K562 (cell line): ENCODE data around the gene SLC30A7. TPM values are rescaled to one million over a fixed set of nuclear protein-coding genes. Genes with fewer than 3 reads are reported as not detected.

Experiments
- ATAC-seq: fragments of 200-7000 bp; cut with Tn5 transposase; 3 replicates; pipeline ENCODE4 v1.9.1; 2020; ENCODE audit warnings: moderate library complexity
- BruUV-seq: library from RNA; stranded (reverse); fragments of 400-500 nt; replicated peaks from 2 replicates; lab custom pipeline; 2021; lab: Mats Ljungman, UMichigan
- CTCF ChIA-PET: fragments of 300-600 bp; formaldehyde crosslinking; extraction: SDS; loops from one replicate; lab custom pipeline; 2021; ENCODE audit warnings: low intra/inter-chr PET ratio; lab: Yijun Ruan, JAX
- POLR2A ChIA-PET: fragments of 300-600, 350-650 bp; sonication (Branson Sonifier 250); formaldehyde crosslinking; extraction: SDS; loops from one replicate; lab custom pipeline; 2021; ENCODE audit warnings: antibody characterized with exemption, inconsistent platforms; lab: Yijun Ruan, JAX
- DNase-seq, 4 experiments: peaks; one replicate each; pipeline versions ENCODE4 v3.0.0 to v3.0.0-alpha.2; 2011 to 2018; ENCODE audit warnings: low spot score in 3 of 4, mixed read lengths in 3 of 4; ENCODE audit errors: extremely low read depth in 1 of 4
- FAIRE-seq: peaks from 2 replicates; lab custom pipeline; 2011; peaks lifted over from hg19 to GRCh38; lab: Jason Lieb, UNC
- H2AFZ ChIP-seq: 2 replicates; pipeline ENCODE4 v1.6.0; 2011; ENCODE audit warnings: low read depth, low read length, control low read depth, inconsistent platforms
- H3K27ac ChIP-seq: fragments of 200-600 bp; 3 replicates; pipeline ENCODE4 v1.8.0; 2011; ENCODE audit warnings: low read depth, mild to moderate bottlenecking, control low read depth, inconsistent platforms, low read length, moderate library complexity, mixed read lengths; ENCODE audit errors: extremely low read depth
- H3K27me3 ChIP-seq, 2 experiments: fragments of 300-600 bp in 1 of 2; 2 replicates in 1 of 2; 3 replicates in 1 of 2; pipeline versions ENCODE4 v1.6.0 to v1.8.0; 2011; ENCODE audit warnings: inconsistent platforms in 2 of 2, low read length in 2 of 2, mild to moderate bottlenecking in 1 of 2, mixed read lengths in 1 of 2, moderate library complexity in 1 of 2; ENCODE audit not compliant: control insufficient read depth in 2 of 2, insufficient read depth in 2 of 2
- H3K36me3 ChIP-seq: fragments of 300-600 bp; 3 replicates; pipeline ENCODE4 v1.8.0; 2011; ENCODE audit warnings: mild to moderate bottlenecking, low read length, inconsistent platforms; ENCODE audit not compliant: control insufficient read depth, insufficient read depth
- H3K4me1 ChIP-seq, 2 experiments: fragments of 200-600 bp in 1 of 2; replicated peaks in 1 of 2; 2 replicates in 1 of 2; 3 replicates in 1 of 2; pipeline versions ENCODE4 v1.5.1 to v1.8.0; 2011; ENCODE audit warnings: inconsistent platforms in 2 of 2, low read length in 2 of 2, mild to moderate bottlenecking in 1 of 2, mixed read lengths in 1 of 2, moderate library complexity in 1 of 2; ENCODE audit not compliant: control insufficient read depth in 2 of 2, insufficient read depth in 2 of 2
- H3K4me2 ChIP-seq: 2 replicates; pipeline ENCODE4 v1.6.1; 2011; ENCODE audit warnings: low read length, control low read depth, inconsistent platforms, mixed read lengths; ENCODE audit not compliant: insufficient read depth
- H3K4me3 ChIP-seq: fragments of 200-600 bp; sonication (generic), shearing (Covaris generic); 2 replicates; pipeline ENCODE4 v1.5.1; 2016; ENCODE audit warnings: control low read depth, inconsistent platforms
- H3K79me2 ChIP-seq: fragments of 200-600 bp; 3 replicates; pipeline ENCODE4 v1.8.0; 2011; ENCODE audit warnings: low read length, inconsistent platforms; ENCODE audit not compliant: control insufficient read depth, insufficient read depth
- H3K9ac ChIP-seq, 2 experiments: 2 replicates each; pipeline versions ENCODE4 v1.6.0 to v1.6.1; 2011; ENCODE audit warnings: low read depth in 2 of 2, low read length in 2 of 2, control low read depth in 1 of 2, inconsistent platforms in 1 of 2, mild to moderate bottlenecking in 1 of 2, mixed read lengths in 1 of 2; ENCODE audit not compliant: insufficient read depth in 1 of 2
- H3K9me1 ChIP-seq: one replicate; pipeline ENCODE4 v1.6.0; 2011; ENCODE audit warnings: inconsistent platforms, mild to moderate bottlenecking, low read length, moderate library complexity; ENCODE audit not compliant: control insufficient read depth, insufficient read depth
- H3K9me3 ChIP-seq: replicated peaks from 2 replicates; pipeline ENCODE4 v1.5.1; 2011; ENCODE audit warnings: low read depth, low read length, inconsistent platforms; ENCODE audit not compliant: control insufficient read depth, insufficient read depth
- H4K20me1 ChIP-seq: replicated peaks from 2 replicates; pipeline ENCODE4 v1.6.1; 2011; ENCODE audit warnings: low read length, inconsistent platforms, mixed read lengths; ENCODE audit not compliant: control insufficient read depth, insufficient read depth
- ARHGAP35 ChIP-seq: fragments of 450-650 bp; IDR thresholded peaks from 2 replicates; pipeline ENCODE4 v1.6.1; 2018; ENCODE audit not compliant: partially characterized antibody
- ARID3A ChIP-seq: IDR thresholded peaks from 2 replicates; pipeline ENCODE4 v1.6.1; 2012; ENCODE audit warnings: low read depth, low read length, improper control_type of control experiment, borderline replicate concordance
- CBFB ChIP-seq: sonication (generic); formaldehyde crosslinking; IDR thresholded peaks from 2 replicates; pipeline ENCODE4 v1.4.0; 2020; ENCODE audit warnings: mild to moderate bottlenecking, missing genetic modification reagents
- ELF1 ChIP-seq: fragments of 200-800 bp; sonication (Bioruptor generic); IDR thresholded peaks from 2 replicates; pipeline ENCODE4 v1.6.1; 2016; ENCODE audit warnings: missing genetic modification characterization, missing compliant biosample characterization
- HNRNPL ChIP-seq: fragments of 200-400 bp; formaldehyde crosslinking; IDR thresholded peaks from 2 replicates; pipeline ENCODE4 v1.6.1; 2017; ENCODE audit warnings: low read depth, mild to moderate bottlenecking, low read length
- JUN ChIP-seq, 2 experiments: sonication (generic) in 1 of 2; formaldehyde crosslinking in 1 of 2; IDR thresholded peaks; 2 replicates each; pipeline versions ENCODE4 v1.6.1 to v1.8.0; 2012 to 2022; ENCODE audit warnings: borderline replicate concordance in 2 of 2, mild to moderate bottlenecking in 2 of 2, improper control_type of control experiment in 1 of 2, low read depth in 1 of 2, low read length in 1 of 2, missing genetic modification reagents in 1 of 2
- NBN ChIP-seq: fragments of 450-650 bp; IDR thresholded peaks from 2 replicates; pipeline ENCODE4 v1.6.1; 2016; ENCODE audit warnings: low read depth, mild to moderate bottlenecking
- RBM17 ChIP-seq: fragments of 200-400 bp; formaldehyde crosslinking; IDR thresholded peaks from 2 replicates; pipeline ENCODE4 v1.6.1; 2017; ENCODE audit warnings: low read depth, mild to moderate bottlenecking, low read length, borderline replicate concordance
- STAT5A ChIP-seq: IDR thresholded peaks from 2 replicates; pipeline ENCODE4 v1.6.1; 2012; ENCODE audit warnings: low read length, inconsistent platforms, borderline replicate concordance
- TAF7 ChIP-seq: fragments of 450-650 bp; IDR thresholded peaks from 2 replicates; pipeline ENCODE4 v1.6.1; 2016; ENCODE audit warnings: missing genetic modification characterization, missing compliant biosample characterization
- ZNF76 ChIP-seq: fragments of 250-450 bp; sonication (Bioruptor Pico); IDR thresholded peaks from 2 replicates; pipeline ENCODE4 v1.4.0; 2020; ENCODE audit warnings: mild to moderate bottlenecking, moderate library complexity, borderline replicate concordance
- WGBS: fragments of 100-300 bp; shearing (Covaris generic); methylation state at CpG from one replicate; pipeline ENCODE4 v1.1.6; 2016; ENCODE audit warnings: low coverage, mixed read lengths; ENCODE audit not compliant: insufficient coverage; ENCODE audit errors: missing lambda C conversion rate; 5-methylcytosine and 5-hydroxymethylcytosine counted together
- in situ Hi-C: fragments of 300-500 bp; cut with MboI; formaldehyde crosslinking; loops from 4 replicates; pipeline ENCODE4 v1.15.0; 2018; ENCODE audit warnings: inconsistent platforms, mixed read lengths
- intact Hi-C: fragments of 100-400 bp; cut with micrococcal nuclease; formaldehyde crosslinking; loops from 2 replicates; pipeline ENCODE4 v1.14.2; 2022
- polyA plus RNA-seq, 8 experiments: library from polyadenylated mRNA; depleted of rRNA in 4 of 8; stranded (reverse) in 5 of 8; unstranded in 3 of 8; fragments of >200 nt; fragmentation: Nextera tagmentation in 2 of 8; fragmentation: Illumina TruSeq in 1 of 8; extraction: Ambion mirVana in 2 of 8; extraction: Trizol in 1 of 8; gene quantifications; 2 replicates each; pipeline versions ENCODE4 v1.2.1 to v1.2.3, GENCODE V29; 2011 to 2014; ENCODE audit warnings: inconsistent platforms in 1 of 8, missing spikeins in 1 of 8
- total RNA-seq, 7 experiments: library from RNA; depleted of rRNA in 6 of 7; stranded (reverse); fragments of >200 nt in 6 of 7; fragmentation: Illumina TruSeq in 2 of 7; extraction: Trizol in 2 of 7; gene quantifications; 2 replicates each; pipeline versions ENCODE4 v1.2.1 to v1.2.3, GENCODE V29; 2011 to 2021; ENCODE audit warnings: low replicate concordance in 1 of 7
- TF ChIP-seq, protein P1 (sequence below): sonication (generic); formaldehyde crosslinking; IDR thresholded peaks from 2 replicates; pipeline ENCODE4 v1.8.0; 2022; ENCODE audit warnings: mild to moderate bottlenecking, missing genetic modification reagents
- TF ChIP-seq, protein P2 (sequence below): fragments of 450-650 bp; formaldehyde crosslinking; IDR thresholded peaks from 2 replicates; pipeline ENCODE4 v1.4.0; 2022; ENCODE audit warnings: missing genetic modification characterization

Gene SLC30A7
- total and polyA plus RNA-seq, 9 of the 15 experiments (the other 6 are each of a cell fraction or from before 2014, with no cell fraction given): 3.5 to 17.1 (median 7.2) TPM

GRCh38 chr1:100968621-100969020, 72.7 kb downstream of the SLC30A7 start:
- Histone ChIP-seq H2AFZ (no peak overlapping the region), H3K9ac (no peak overlapping the region), H3K9me3 (no peaks in the 10 kb centered on the region), H3K4me3 (no peak overlapping the region), H3K4me1 (peaks cover 0 to 7% of the 10 kb centered on the region in 2 experiments; a peak in 1 of 5 replicates), H3K36me3 (peaks cover 40% of the 10 kb centered on the region; the same call in 2 of the 3 replicates), H3K9me1 (no peaks in the 10 kb centered on the region), H3K79me2 (no peaks in the 10 kb centered on the region), H4K20me1 (no peaks in the 10 kb centered on the region), H3K4me2 (no peak overlapping the region), H3K27ac (no peak overlapping the region), H3K27me3 (no peaks in the 10 kb centered on the region)
- no TSS peak for BruUV-seq
- TF ChIP-seq ELF1 (no peak), CBFB (CRISPR knock-in tag) (no peak), JUN (IDR thresholded peaks at IDR 0.05; ENCODE audit: borderline replicate concordance, low read depth, low read length) (no peak), JUN (CRISPR knock-in tag; IDR thresholded peaks at IDR 0.05; ENCODE audit: borderline replicate concordance) (no peak), HNRNPL (no peak), ZNF76 (CRISPR knock-in tag) (no peak), ARID3A (no peak), TAF7 (tag) (no peak), ARHGAP35 (no peak), STAT5A (no peak), NBN (no peak), RBM17 (no peak)
- TF ChIP-seq, protein P1, sequence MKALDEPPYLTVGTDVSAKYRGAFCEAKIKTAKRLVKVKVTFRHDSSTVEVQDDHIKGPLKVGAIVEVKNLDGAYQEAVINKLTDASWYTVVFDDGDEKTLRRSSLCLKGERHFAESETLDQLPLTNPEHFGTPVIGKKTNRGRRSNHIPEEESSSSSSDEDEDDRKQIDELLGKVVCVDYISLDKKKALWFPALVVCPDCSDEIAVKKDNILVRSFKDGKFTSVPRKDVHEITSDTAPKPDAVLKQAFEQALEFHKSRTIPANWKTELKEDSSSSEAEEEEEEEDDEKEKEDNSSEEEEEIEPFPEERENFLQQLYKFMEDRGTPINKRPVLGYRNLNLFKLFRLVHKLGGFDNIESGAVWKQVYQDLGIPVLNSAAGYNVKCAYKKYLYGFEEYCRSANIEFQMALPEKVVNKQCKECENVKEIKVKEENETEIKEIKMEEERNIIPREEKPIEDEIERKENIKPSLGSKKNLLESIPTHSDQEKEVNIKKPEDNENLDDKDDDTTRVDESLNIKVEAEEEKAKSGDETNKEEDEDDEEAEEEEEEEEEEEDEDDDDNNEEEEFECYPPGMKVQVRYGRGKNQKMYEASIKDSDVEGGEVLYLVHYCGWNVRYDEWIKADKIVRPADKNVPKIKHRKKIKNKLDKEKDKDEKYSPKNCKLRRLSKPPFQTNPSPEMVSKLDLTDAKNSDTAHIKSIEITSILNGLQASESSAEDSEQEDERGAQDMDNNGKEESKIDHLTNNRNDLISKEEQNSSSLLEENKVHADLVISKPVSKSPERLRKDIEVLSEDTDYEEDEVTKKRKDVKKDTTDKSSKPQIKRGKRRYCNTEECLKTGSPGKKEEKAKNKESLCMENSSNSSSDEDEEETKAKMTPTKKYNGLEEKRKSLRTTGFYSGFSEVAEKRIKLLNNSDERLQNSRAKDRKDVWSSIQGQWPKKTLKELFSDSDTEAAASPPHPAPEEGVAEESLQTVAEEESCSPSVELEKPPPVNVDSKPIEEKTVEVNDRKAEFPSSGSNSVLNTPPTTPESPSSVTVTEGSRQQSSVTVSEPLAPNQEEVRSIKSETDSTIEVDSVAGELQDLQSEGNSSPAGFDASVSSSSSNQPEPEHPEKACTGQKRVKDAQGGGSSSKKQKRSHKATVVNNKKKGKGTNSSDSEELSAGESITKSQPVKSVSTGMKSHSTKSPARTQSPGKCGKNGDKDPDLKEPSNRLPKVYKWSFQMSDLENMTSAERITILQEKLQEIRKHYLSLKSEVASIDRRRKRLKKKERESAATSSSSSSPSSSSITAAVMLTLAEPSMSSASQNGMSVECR (CRISPR knock-in tag): no peak
- TF ChIP-seq, protein P2, sequence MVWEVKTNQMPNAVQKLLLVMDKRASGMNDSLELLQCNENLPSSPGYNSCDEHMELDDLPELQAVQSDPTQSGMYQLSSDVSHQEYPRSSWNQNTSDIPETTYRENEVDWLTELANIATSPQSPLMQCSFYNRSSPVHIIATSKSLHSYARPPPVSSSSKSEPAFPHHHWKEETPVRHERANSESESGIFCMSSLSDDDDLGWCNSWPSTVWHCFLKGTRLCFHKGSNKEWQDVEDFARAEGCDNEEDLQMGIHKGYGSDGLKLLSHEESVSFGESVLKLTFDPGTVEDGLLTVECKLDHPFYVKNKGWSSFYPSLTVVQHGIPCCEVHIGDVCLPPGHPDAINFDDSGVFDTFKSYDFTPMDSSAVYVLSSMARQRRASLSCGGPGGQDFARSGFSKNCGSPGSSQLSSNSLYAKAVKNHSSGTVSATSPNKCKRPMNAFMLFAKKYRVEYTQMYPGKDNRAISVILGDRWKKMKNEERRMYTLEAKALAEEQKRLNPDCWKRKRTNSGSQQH: no peak
- in situ Hi-C loops: no loop called here
- ChIA-PET POLR2A (interaction anchor here (1.0 to 1.1 kb wide), 2 partner anchors 9 to 11 kb away, joined by 3 to 9 read pairs; no protein-coding TSS in a partner anchor), CTCF (no interaction called here)
- WGBS: 53% methylated on average over 1 of the region's 1 CpG
- intact Hi-C loops: no loop called here
- no peak for ATAC-seq
- FAIRE-seq: no peak
- DNase-seq: no peak
